ENCODE results near the gene TMCC1.

TMCC1 gene

DNA sequence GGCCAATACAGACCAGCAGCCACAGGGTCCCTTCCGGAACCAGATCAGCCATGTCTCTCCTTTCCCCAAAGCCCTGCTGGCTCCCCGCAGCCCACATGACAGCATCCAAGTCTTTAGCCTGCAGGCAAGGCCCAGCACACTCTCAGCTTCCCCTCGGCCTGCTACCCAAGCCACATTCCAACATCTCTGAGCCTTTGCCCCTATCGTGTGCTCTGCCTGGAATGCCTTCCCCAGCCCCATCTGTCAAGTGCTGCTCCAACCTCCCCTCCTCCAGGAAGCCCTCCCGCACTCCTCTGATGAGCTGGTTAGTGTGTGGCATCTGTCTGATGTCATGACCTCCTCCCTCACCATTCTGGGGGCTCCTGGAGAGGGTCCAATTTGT is 295.5 kb downstream of the TMCC1 start:
- H3K36me3 ChIP-seq (ENCODE audit: control insufficient read depth in 5 of 5, insufficient read depth in 5 of 5, low read length in 5 of 5), result peaks cover 0 to 16% (median 5%) of the 10 kb centered on the region in 5 donors
- H3K4me1 ChIP-seq (ENCODE audit: control insufficient read depth in 5 of 5, insufficient read depth in 5 of 5, low read length in 5 of 5), result peaks cover 61 to 100% (median 100%) of the 10 kb centered on the region in 5 donors
- peak overlapping the region; percentile 97 for H3K27ac ChIP-seq (ENCODE audit: low read depth, low read length)
- peak overlapping the region; percentile 59 to 95 (median 68) for H3K9ac ChIP-seq (ENCODE audit: low read length in 5 of 5)
- H3K27me3 ChIP-seq (ENCODE audit: control insufficient read depth in 5 of 5, insufficient read depth in 4 of 5, low read length in 5 of 5), result peaks cover 0 to under 1% (median 0%) of the 10 kb centered on the region in 5 donors
- peak overlapping the region in 4 of 5 donors; percentile 6 to 54 (median 38) for H3K4me3 ChIP-seq (ENCODE audit: low read depth in 1 of 5, low read length in 5 of 5)
- no peaks in the 10 kb centered on the region for H3K9me3 ChIP-seq (ENCODE audit: control insufficient read depth in 5 of 5, low read length in 5 of 5)

Measured in subcutaneous abdominal adipose tissue (tissue), 5 donors.